ENCODE data around the gene FARP2.

DNA sequence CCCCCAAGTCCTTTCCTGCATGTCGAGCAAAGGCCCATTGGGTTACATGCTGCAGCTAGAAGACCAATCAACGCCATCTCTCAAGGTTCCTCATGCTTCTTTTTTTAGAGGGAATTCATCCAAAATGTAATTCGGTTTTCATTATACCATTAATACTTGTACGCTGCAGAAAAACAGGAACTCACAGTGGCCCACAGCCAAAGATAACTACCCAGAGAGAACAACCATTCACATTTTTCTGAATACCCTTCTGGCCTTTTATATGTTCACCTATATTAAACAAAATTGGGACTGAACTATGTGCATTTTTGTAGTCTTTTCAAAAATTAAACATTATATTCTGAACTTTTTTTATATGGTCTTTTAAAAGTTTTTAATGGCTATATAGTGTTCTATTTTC, 25.8 kb downstream of the FARP2 start:
- TF ChIP-seq TAF1 (CRISPR knock-in tag; IDR thresholded peaks at IDR 0.05) (no peak), JUNB (CRISPR knock-in tag; IDR thresholded peaks at IDR 0.05; ENCODE audit: borderline replicate concordance) (no peak), POLR2A (IDR thresholded peaks at IDR 0.05; ENCODE audit: insufficient read depth in 1 of 2, low read depth in 2 of 2, low read length in 2 of 2) (no peak), EZH2 (conservative IDR thresholded peaks at IDR 0.05; ENCODE audit: low read depth, low read length) (no peak), RAD21 (CRISPR knock-in tag; IDR thresholded peaks at IDR 0.05) (no peak), CHCHD3 (CRISPR knock-in tag; IDR thresholded peaks at IDR 0.05) (no peak), TCF7 (IDR thresholded peaks at IDR 0.05; ENCODE audit: low read depth) (no peak), DPF2 (CRISPR knock-in tag; IDR thresholded peaks at IDR 0.05; ENCODE audit: borderline replicate concordance, low read depth) (no peak), ZKSCAN5 (CRISPR knock-in tag; IDR thresholded peaks at IDR 0.05) (no peak), SUZ12 (IDR thresholded peaks at IDR 0.05; ENCODE audit: low read depth, low read length) (no peak)
- TF ChIP-seq, protein P1, sequence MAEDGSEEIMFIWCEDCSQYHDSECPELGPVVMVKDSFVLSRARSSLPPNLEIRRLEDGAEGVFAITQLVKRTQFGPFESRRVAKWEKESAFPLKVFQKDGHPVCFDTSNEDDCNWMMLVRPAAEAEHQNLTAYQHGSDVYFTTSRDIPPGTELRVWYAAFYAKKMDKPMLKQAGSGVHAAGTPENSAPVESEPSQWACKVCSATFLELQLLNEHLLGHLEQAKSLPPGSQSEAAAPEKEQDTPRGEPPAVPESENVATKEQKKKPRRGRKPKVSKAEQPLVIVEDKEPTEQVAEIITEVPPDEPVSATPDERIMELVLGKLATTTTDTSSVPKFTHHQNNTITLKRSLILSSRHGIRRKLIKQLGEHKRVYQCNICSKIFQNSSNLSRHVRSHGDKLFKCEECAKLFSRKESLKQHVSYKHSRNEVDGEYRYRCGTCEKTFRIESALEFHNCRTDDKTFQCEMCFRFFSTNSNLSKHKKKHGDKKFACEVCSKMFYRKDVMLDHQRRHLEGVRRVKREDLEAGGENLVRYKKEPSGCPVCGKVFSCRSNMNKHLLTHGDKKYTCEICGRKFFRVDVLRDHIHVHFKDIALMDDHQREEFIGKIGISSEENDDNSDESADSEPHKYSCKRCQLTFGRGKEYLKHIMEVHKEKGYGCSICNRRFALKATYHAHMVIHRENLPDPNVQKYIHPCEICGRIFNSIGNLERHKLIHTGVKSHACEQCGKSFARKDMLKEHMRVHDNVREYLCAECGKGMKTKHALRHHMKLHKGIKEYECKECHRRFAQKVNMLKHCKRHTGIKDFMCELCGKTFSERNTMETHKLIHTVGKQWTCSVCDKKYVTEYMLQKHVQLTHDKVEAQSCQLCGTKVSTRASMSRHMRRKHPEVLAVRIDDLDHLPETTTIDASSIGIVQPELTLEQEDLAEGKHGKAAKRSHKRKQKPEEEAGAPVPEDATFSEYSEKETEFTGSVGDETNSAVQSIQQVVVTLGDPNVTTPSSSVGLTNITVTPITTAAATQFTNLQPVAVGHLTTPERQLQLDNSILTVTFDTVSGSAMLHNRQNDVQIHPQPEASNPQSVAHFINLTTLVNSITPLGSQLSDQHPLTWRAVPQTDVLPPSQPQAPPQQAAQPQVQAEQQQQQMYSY (CRISPR knock-in tag; IDR thresholded peaks at IDR 0.05), result no peak

Measured in HepG2 (cell line).